Cardiac septum (tissue), 1 donor: ENCODE measurements around the gene APOL6. TPM values are rescaled to one million over a fixed set of nuclear protein-coding genes. Genes with fewer than 3 reads are reported as not detected.
A peak's percentile ranks its signal among the peaks of the same experiment; 100 is the strongest.

Experiments
- DNase-seq: peaks from one replicate; pipeline ENCODE4 v3.0.0-alpha.2; 2020; ENCODE audit warnings: low spot score
- intact Hi-C: fragments of 100-400 bp; cut with DNase I; formaldehyde crosslinking; loops from one replicate; pipeline ENCODE4 v1.14.0; 2022
- total RNA-seq: library from RNA; stranded (reverse); fragmentation: NEBNext Ultra II Directional; extraction: Animal tissue kit (Norgen Biotek cat#: 25700); gene quantifications from one replicate; pipeline ENCODE4 v1.2.1, GENCODE V29; 2021
- donor health status: DM: no; HTN: no; CAD: no.

APOL6 gene
- total RNA-seq, 1 donor from 2014 or later, result 5.7 TPM

GRCh38 chr22:35632935-35633334, 15.3 kb upstream of the APOL6 start:
- intact Hi-C loops, result no loop called here

GRCh38 chr22:35633520-35633919, 14.7 kb upstream of the APOL6 start:
- intact Hi-C loops, result no loop called here
- peak; percentile 58 for DNase-seq

More at GRCh38 chr22:35632935-35633334, 15.3 kb upstream of the APOL6 start:
- DNase-seq, result peak; percentile 53

- DNase-seq, result peak; percentile 46
- intact Hi-C loops, result no loop called here
Observed at GRCh38 chr22:35634015-35634414, 14.2 kb upstream of the APOL6 start.

GRCh38 chr22:35634943-35635540, 13.2 kb upstream of the APOL6 start:
- DNase-seq, result peak; percentile 0
- intact Hi-C loops, result loop anchor here (5.0 kb wide), 1 partner anchor 47 kb away; no protein-coding TSS in a partner anchor

- intact Hi-C loops, result loop anchor here (5.0 kb wide), 1 partner anchor 45 kb away; no protein-coding TSS in a partner anchor
- DNase-seq, result peak; percentile 41
Observed at GRCh38 chr22:35637254-35637653, 11.0 kb upstream of the APOL6 start.

- intact Hi-C loops, result loop anchor here (2.0 to 5.0 kb wide), 2 partner anchors 44 to 199 kb away; no protein-coding TSS in a partner anchor
Observed at GRCh38 chr22:35638001-35638400, 10.2 kb upstream of the APOL6 start.

GRCh38 chr22:35638410-35638809, 9.8 kb upstream of the APOL6 start:
- DNase-seq, result peak; percentile 91
- intact Hi-C loops, result loop anchor here (2.0 to 5.0 kb wide), 2 partner anchors 44 to 198 kb away; no protein-coding TSS in a partner anchor

More at GRCh38 chr22:35638001-35638400, 10.2 kb upstream of the APOL6 start:
- no peak for DNase-seq

GRCh38 chr22:35641494-35642120, 6.6 kb upstream of the APOL6 start:
- DNase-seq, result no peak
- intact Hi-C loops, result no loop called here

- intact Hi-C loops, result no loop called here
- DNase-seq, result no peak
Observed at GRCh38 chr22:35642305-35642741, 5.9 kb upstream of the APOL6 start.

GRCh38 chr22:35643991-35644390, 4.3 kb upstream of the APOL6 start:
- peak; percentile 35 for DNase-seq
- intact Hi-C loops, result no loop called here

- peak; percentile 70 for DNase-seq
- intact Hi-C loops, result no loop called here
Observed at GRCh38 chr22:35645646-35646045, 2.6 kb upstream of the APOL6 start.

- intact Hi-C loops, result no loop called here
Observed at GRCh38 chr22:35649026-35649553, 844 bp downstream of the APOL6 start.

GRCh38 chr22:35649636-35650250, 1.5 kb downstream of the APOL6 start:
- intact Hi-C loops, result no loop called here
- peak; percentile 10 for DNase-seq

More at GRCh38 chr22:35649026-35649553, 844 bp downstream of the APOL6 start:
- DNase-seq, result peak; percentile 53

- no peak for DNase-seq
- intact Hi-C loops, result no loop called here
Observed at GRCh38 chr22:35651085-35651484, 2.8 kb downstream of the APOL6 start.

- no peak for DNase-seq
- intact Hi-C loops, result no loop called here
Observed at GRCh38 chr22:35653824-35654223, 5.6 kb downstream of the APOL6 start.

GRCh38 chr22:35656284-35656752, 8.1 kb downstream of the APOL6 start:
- intact Hi-C loops, result no loop called here
- DNase-seq, result no peak

GRCh38 chr22:35657571-35658312, 9.5 kb downstream of the APOL6 start:
- intact Hi-C loops, result no loop called here
- DNase-seq, result no peak

GRCh38 chr22:35660291-35661127, 12.3 kb downstream of the APOL6 start:
- intact Hi-C loops, result no loop called here
- DNase-seq, result no peak

- DNase-seq, result no peak
- intact Hi-C loops, result no loop called here
Observed at GRCh38 chr22:35661464-35661863, 13.2 kb downstream of the APOL6 start.
